KMS-11 (cell line): Measurements from ENCODE around the gene ENOX1.

Experiments used
- H2AFZ ChIP-seq: fragments of 200-600 bp; sonication (generic); 2 replicates; pipeline ENCODE4 v1.6.1; 2016; ENCODE audit warnings: antibody characterized with exemption, mixed run types, low read depth
- H3K27ac ChIP-seq: fragments of 200-600 bp; sonication (generic); 2 replicates; pipeline ENCODE4 v1.6.1; 2016; ENCODE audit warnings: mild to moderate bottlenecking, mixed run types
- H3K27me3 ChIP-seq: fragments of 200-600 bp; sonication (generic); 2 replicates; pipeline ENCODE4 v1.6.1; 2017; ENCODE audit warnings: mild to moderate bottlenecking, low read depth, mixed run types, moderate library complexity; ENCODE audit not compliant: insufficient read depth
- H3K36me3 ChIP-seq: fragments of 200-600 bp; sonication (generic); 2 replicates; pipeline ENCODE4 v1.6.1; 2017; ENCODE audit warnings: mild to moderate bottlenecking, mixed run types; ENCODE audit not compliant: insufficient read depth
- H3K4me1 ChIP-seq: fragments of 200-600 bp; sonication (generic); 2 replicates; pipeline ENCODE4 v1.6.1; 2016; ENCODE audit warnings: mild to moderate bottlenecking, low read depth, mixed run types; ENCODE audit not compliant: poor library complexity, severe bottlenecking
- H3K4me2 ChIP-seq: fragments of 200-600 bp; sonication (generic); 2 replicates; pipeline ENCODE4 v1.7.0; 2016; ENCODE audit warnings: mild to moderate bottlenecking, mixed run types
- H3K4me3 ChIP-seq: fragments of 200-600 bp; sonication (generic); IDR thresholded peaks from 2 replicates; pipeline ENCODE4 v1.6.1; 2017; ENCODE audit warnings: low read depth, low read length, mixed read lengths; ENCODE audit not compliant: insufficient read depth
- H3K79me2 ChIP-seq: fragments of 200-600 bp; sonication (generic); 2 replicates; pipeline ENCODE4 v1.6.1; 2016; ENCODE audit warnings: low read depth, mixed run types; ENCODE audit not compliant: insufficient read depth
- H3K9ac ChIP-seq: fragments of 200-600 bp; sonication (generic); 2 replicates; pipeline ENCODE4 v1.6.1; 2016; ENCODE audit warnings: mild to moderate bottlenecking, mixed run types
- H4K20me1 ChIP-seq: fragments of 200-600 bp; sonication (generic); 2 replicates; pipeline ENCODE4 v1.6.1; 2016; ENCODE audit warnings: mild to moderate bottlenecking, mixed run types; ENCODE audit not compliant: insufficient read depth
- CTCF ChIP-seq: fragments of 200-600 bp; sonication (generic); conservative IDR thresholded peaks from 2 replicates; pipeline ENCODE4 v1.6.1; 2017; ENCODE audit warnings: low read depth, mild to moderate bottlenecking, antibody characterized with exemption, low read length, moderate library complexity, mixed read lengths

The ENOX1 gene

GRCh38 chr13:43665388-43665787, 121.4 kb downstream of the ENOX1 start:
- Histone ChIP-seq H3K36me3 (no peaks in the 10 kb centered on the region), H3K27me3 (no peaks in the 10 kb centered on the region), H3K9ac (no peak overlapping the region), H3K4me3 (no peak overlapping the region), H4K20me1 (no peaks in the 10 kb centered on the region), H3K4me2 (no peak overlapping the region), H2AFZ (no peak overlapping the region), H3K4me1 (peaks cover 13% of the 10 kb centered on the region), H3K79me2 (no peaks in the 10 kb centered on the region), H3K27ac (no peak overlapping the region)
- no peak for TF ChIP-seq CTCF

GRCh38 chr13:43664700-43665191, 122.0 kb downstream of the ENOX1 start:
- Histone ChIP-seq H3K4me2 (peak overlapping the region; percentile 34; the same call in 1 of the 2 replicates), H3K36me3 (no peaks in the 10 kb centered on the region), H3K79me2 (no peaks in the 10 kb centered on the region), H4K20me1 (no peaks in the 10 kb centered on the region), H3K9ac (no peak overlapping the region; the same call in 1 of the 2 replicates), H3K27ac (no peak overlapping the region), H2AFZ (peak overlapping the region; percentile 5; the same call in 1 of the 2 replicates), H3K27me3 (no peaks in the 10 kb centered on the region), H3K4me3 (no peak overlapping the region), H3K4me1 (peaks cover 13% of the 10 kb centered on the region)
- no peak for TF ChIP-seq CTCF

- Histone ChIP-seq H4K20me1 (no peaks in the 10 kb centered on the region), H2AFZ (no peak overlapping the region), H3K79me2 (no peaks in the 10 kb centered on the region), H3K36me3 (no peaks in the 10 kb centered on the region), H3K4me2 (no peak overlapping the region), H3K27ac (no peak overlapping the region), H3K4me3 (no peak overlapping the region), H3K4me1 (peaks cover 13% of the 10 kb centered on the region), H3K27me3 (no peaks in the 10 kb centered on the region), H3K9ac (no peak overlapping the region)
- TF ChIP-seq CTCF = no peak
Measured at GRCh38 chr13:43663474-43664090, 123.2 kb downstream of the ENOX1 start.

DNA sequence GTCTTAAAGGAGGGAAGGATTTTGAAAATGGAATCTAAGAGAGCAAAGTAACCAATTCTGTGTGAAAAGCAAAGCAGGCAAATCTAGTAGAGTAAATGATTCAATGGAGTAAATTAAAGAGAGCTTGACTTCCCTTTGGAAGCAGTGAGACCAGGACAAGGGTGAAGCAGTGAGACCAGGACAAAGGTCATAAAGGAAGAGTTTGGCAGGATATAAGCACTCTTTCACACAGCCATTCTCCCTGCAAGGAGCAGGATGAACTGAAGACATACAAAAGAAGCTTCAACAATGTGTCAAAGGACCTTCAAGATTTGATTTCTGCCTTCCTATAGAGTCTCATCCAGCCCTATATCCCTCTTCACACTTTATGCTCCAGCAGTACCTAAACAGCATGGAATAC, 123.8 kb downstream of the ENOX1 start:
- Histone ChIP-seq H3K9ac (no peak overlapping the region), H3K27me3 (no peaks in the 10 kb centered on the region), H3K4me3 (no peak overlapping the region), H4K20me1 (no peaks in the 10 kb centered on the region), H3K4me2 (no peak overlapping the region), H3K27ac (no peak overlapping the region), H3K79me2 (no peaks in the 10 kb centered on the region), H3K36me3 (no peaks in the 10 kb centered on the region), H2AFZ (no peak overlapping the region), H3K4me1 (peaks cover 13% of the 10 kb centered on the region)
- TF ChIP-seq CTCF = no peak
